ENCODE results near the gene FIGLA. TPM values are rescaled to one million over a fixed set of nuclear protein-coding genes. Genes with fewer than 3 reads are reported as not detected.

Gene FIGLA
- polyA plus RNA-seq, 1 donor (not counting 4 experiments of a cell fraction or from before 2014, with no cell fraction given), result not detected

DNA sequence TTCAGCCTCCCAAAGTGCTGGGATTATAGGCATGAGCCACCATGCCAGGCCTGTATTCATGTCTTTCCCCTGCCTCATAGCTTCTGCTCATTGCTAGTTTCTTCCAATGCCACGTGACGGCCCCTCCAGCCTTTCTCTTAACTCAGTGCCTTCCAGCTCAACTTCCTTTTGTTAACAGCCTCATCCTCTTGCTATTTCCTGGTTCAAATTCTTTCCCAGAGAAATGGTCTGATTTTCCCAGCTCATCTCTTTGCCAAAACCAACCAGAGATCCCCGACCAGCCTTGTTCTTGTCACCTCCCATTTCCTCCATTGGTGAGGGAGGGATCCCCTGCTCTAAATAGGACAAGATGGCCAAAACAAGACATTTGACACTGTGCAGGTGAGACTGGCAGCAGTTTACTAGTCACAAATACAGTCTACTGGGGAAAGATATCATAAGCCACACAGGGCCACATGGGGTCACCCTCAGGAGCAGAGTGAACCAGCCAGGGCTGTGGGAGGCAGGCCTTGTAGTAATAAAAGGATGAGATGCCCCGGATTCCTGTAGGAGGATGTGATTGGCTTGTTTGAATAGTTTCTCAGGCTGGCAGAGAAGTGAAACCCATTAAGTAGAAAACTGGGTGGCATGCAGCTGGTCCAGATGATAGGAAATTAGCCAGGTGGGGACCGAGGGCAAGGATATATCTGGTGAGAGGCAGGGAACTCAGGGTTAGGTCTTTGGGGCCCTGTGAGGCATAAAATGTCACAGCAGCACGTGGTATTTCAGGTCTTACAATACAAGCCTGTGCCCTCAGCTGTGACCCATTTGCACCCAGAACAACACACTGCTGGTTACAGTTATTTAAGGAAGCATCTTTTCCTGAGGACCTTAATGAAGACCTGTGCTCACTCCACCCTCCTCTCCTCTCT is 38.7 kb upstream of the FIGLA start:
- peaks cover 22% of the 10 kb centered on the region for H3K27me3 ChIP-seq (ENCODE audit: control insufficient read depth, extremely low read depth, insufficient read depth, low read length)
- H3K9ac ChIP-seq (ENCODE audit: control insufficient read depth, extremely low read depth, insufficient read depth, low read length), result no peak overlapping the region
- dilution Hi-C loops (cut with MboI; ENCODE audit: extremely low pct_ligation_motif_present, low sequenced_read_pairs), result no loop called here
- H3K27ac ChIP-seq (ENCODE audit: control insufficient read depth, insufficient read depth, low read length), result no peak overlapping the region
- H3K36me3 ChIP-seq (ENCODE audit: control insufficient read depth in 2 of 2, extremely low read depth in 1 of 2, insufficient read depth in 2 of 2, low read length in 2 of 2), result no peaks in the 10 kb centered on the region
- H3K4me2 ChIP-seq (ENCODE audit: control insufficient read depth, extremely low read depth, insufficient read depth, low read depth, low read length), result no peak overlapping the region
- H3K9me1 ChIP-seq (ENCODE audit: control insufficient read depth, extremely low read depth, insufficient read depth, low read length), result no peaks in the 10 kb centered on the region
- TF ChIP-seq, protein P1, sequence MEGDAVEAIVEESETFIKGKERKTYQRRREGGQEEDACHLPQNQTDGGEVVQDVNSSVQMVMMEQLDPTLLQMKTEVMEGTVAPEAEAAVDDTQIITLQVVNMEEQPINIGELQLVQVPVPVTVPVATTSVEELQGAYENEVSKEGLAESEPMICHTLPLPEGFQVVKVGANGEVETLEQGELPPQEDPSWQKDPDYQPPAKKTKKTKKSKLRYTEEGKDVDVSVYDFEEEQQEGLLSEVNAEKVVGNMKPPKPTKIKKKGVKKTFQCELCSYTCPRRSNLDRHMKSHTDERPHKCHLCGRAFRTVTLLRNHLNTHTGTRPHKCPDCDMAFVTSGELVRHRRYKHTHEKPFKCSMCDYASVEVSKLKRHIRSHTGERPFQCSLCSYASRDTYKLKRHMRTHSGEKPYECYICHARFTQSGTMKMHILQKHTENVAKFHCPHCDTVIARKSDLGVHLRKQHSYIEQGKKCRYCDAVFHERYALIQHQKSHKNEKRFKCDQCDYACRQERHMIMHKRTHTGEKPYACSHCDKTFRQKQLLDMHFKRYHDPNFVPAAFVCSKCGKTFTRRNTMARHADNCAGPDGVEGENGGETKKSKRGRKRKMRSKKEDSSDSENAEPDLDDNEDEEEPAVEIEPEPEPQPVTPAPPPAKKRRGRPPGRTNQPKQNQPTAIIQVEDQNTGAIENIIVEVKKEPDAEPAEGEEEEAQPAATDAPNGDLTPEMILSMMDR (optimal IDR thresholded peaks at IDR 0.05 in 1 of 3, IDR thresholded peaks at IDR 0.05 in 1 of 3, conservative IDR thresholded peaks at IDR 0.05 in 1 of 3; ENCODE audit: extremely low read depth in 1 of 3, insufficient read depth in 2 of 3, low read length in 3 of 3), result no peak
- no peak for TF ChIP-seq EZH2 (IDR thresholded peaks at IDR 0.05; ENCODE audit: low read length)
- FAIRE-seq (no peak), DNase-seq (ENCODE audit: low read depth, low spot score) (no peak)
- no peak overlapping the region for H3K4me3 ChIP-seq (ENCODE audit: control insufficient read depth in 2 of 3, extremely low read depth in 1 of 3, insufficient read depth in 2 of 3, low read depth in 1 of 3, low read length in 3 of 3)
- no peak overlapping the region for H2AFZ ChIP-seq (ENCODE audit: control insufficient read depth, low read length)
- H3K79me2 ChIP-seq (ENCODE audit: control insufficient read depth, insufficient read depth, low read length), result no peaks in the 10 kb centered on the region
- no peaks in the 10 kb centered on the region for H3K9me3 ChIP-seq (ENCODE audit: control insufficient read depth, low read depth, low read length)
- H3K4me1 ChIP-seq (ENCODE audit: control insufficient read depth, extremely low read depth, insufficient read depth, low read length), result no peaks in the 10 kb centered on the region
- no peaks in the 10 kb centered on the region for H4K20me1 ChIP-seq (ENCODE audit: control insufficient read depth, extremely low read depth, insufficient read depth, low read length)

DNA sequence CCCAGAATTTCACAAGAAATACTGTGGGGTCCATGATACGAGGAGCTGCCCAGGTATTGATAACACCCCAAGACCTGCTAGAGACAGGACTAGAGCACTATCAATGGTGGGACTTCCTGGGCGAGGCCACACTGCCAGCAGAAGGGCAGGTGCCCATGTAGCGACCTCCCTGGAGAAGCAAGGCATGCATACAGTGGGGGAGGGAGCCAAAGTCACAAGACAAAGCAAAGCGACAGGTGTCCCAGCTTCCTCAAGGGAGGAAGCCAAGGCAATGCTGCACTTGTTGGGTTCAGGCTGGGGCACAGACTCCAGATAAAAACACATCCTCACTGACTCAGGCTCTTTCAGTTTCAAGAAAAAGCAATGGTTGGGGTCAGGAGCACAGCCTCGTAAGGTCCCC is 37.7 kb upstream of the FIGLA start:
- H3K27me3 ChIP-seq (ENCODE audit: control insufficient read depth, extremely low read depth, insufficient read depth, low read length), result peaks cover 22% of the 10 kb centered on the region
- DNase-seq (ENCODE audit: low read depth, low spot score), result no peak

More for the DNA sequence above, 37.7 kb upstream of the FIGLA start:
- Histone ChIP-seq H3K9ac (ENCODE audit: control insufficient read depth, extremely low read depth, insufficient read depth, low read length) (no peak overlapping the region), H3K4me1 (ENCODE audit: control insufficient read depth, extremely low read depth, insufficient read depth, low read length) (no peaks in the 10 kb centered on the region), H3K9me1 (ENCODE audit: control insufficient read depth, extremely low read depth, insufficient read depth, low read length) (no peaks in the 10 kb centered on the region), H3K9me3 (ENCODE audit: control insufficient read depth, low read depth, low read length) (no peaks in the 10 kb centered on the region), H3K36me3 (ENCODE audit: control insufficient read depth in 2 of 2, extremely low read depth in 1 of 2, insufficient read depth in 2 of 2, low read length in 2 of 2) (no peaks in the 10 kb centered on the region), H4K20me1 (ENCODE audit: control insufficient read depth, extremely low read depth, insufficient read depth, low read length) (no peaks in the 10 kb centered on the region), H2AFZ (ENCODE audit: control insufficient read depth, low read length) (no peak overlapping the region), H3K4me2 (ENCODE audit: control insufficient read depth, extremely low read depth, insufficient read depth, low read depth, low read length) (no peak overlapping the region), H3K27ac (ENCODE audit: control insufficient read depth, insufficient read depth, low read length) (no peak overlapping the region), H3K79me2 (ENCODE audit: control insufficient read depth, insufficient read depth, low read length) (no peaks in the 10 kb centered on the region), H3K4me3 (ENCODE audit: control insufficient read depth in 2 of 3, extremely low read depth in 1 of 3, insufficient read depth in 2 of 3, low read depth in 1 of 3, low read length in 3 of 3) (no peak overlapping the region)
- TF ChIP-seq, protein P1 (optimal IDR thresholded peaks at IDR 0.05 in 1 of 3, IDR thresholded peaks at IDR 0.05 in 1 of 3, conservative IDR thresholded peaks at IDR 0.05 in 1 of 3; ENCODE audit: extremely low read depth in 1 of 3, insufficient read depth in 2 of 3, low read length in 3 of 3), result no peak
- no peak for TF ChIP-seq EZH2 (IDR thresholded peaks at IDR 0.05; ENCODE audit: low read length)
- dilution Hi-C loops (cut with MboI; ENCODE audit: extremely low pct_ligation_motif_present, low sequenced_read_pairs), result no loop called here
- no peak for FAIRE-seq
